Endothelial cell of hepatic sinusoid (primary cell): ENCODE results near the gene NKAIN4.

Source experiments
- in situ Hi-C: cut with HindIII; loops from 2 replicates; pipeline ENCODE4 v1.10.0; 2017; ENCODE audit warnings: low sequenced_read_pairs

Gene NKAIN4

DNA sequence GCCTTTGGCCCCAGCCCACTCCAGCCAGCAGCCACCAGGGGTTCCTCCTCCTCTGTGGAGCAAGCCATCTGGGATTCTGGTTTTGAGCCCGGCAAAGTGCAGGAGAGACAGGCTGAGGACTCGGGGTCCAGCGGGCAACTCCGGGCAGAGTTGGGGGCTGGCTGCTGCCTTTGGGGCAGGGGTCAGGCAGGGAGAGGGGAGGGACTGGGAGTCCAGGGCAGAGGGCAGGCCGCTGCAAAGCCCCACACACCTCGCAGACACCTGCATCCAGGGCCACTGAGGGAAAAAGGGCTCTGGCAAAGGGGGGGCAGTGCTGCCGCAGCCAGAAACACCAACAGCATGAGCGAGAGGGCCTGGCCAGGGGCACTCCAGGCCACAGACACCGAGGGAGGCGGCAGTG is 9.8 kb downstream of the NKAIN4 start:
- in situ Hi-C loops: no loop called here

DNA sequence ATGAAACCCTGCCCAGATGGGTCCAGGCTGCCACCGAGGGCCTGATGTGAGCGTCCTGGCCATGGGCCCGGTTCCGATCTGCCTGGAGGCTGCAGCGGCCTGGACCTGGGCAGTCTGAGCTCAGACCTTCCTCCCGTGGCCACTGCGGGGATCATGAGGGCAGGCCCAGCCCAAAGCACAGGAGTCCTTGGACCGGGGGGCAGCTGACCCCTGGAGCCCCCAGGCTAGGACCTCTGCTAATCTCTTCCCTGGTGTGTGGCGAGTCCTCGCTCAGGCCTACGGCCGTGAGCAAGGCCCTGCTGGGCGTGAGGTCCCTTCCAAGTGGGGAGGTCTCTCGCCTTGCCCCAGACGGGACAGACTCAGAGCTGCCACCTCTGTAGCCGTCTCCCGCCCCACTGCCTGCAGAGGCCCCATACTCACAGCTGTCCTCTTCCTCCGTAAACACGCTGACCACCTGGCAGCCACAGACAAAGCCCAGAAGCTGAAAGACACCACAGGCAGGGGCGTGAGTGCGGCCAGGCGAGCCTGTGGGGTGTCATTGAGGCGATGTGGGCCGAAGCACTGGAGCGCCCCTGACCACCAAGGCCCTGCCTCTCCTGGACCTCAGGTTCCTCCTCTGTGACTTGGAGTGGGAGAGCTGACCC is 10.5 kb downstream of the NKAIN4 start:
- in situ Hi-C loops: no loop called here

DNA sequence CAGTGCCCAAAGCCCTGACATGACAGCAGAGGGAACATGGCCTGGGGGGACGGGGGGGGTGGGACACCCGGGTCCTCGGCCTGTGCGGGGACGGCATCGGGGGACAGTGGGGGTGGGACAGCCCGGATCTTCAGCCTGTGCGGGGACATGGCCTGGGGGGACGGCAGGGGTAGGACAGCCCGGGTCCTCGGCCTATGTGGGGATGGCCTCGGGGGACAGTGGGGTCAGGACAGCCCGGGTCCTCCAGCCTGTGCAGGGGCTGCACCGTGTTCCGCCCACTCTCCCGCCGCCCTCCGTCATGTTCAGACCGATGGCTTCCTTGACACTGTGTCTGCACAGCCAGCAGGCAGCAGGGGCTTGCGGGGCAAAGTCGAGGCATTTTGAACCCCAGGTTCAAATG is 11.5 kb downstream of the NKAIN4 start:
- in situ Hi-C loops: no loop called here

DNA sequence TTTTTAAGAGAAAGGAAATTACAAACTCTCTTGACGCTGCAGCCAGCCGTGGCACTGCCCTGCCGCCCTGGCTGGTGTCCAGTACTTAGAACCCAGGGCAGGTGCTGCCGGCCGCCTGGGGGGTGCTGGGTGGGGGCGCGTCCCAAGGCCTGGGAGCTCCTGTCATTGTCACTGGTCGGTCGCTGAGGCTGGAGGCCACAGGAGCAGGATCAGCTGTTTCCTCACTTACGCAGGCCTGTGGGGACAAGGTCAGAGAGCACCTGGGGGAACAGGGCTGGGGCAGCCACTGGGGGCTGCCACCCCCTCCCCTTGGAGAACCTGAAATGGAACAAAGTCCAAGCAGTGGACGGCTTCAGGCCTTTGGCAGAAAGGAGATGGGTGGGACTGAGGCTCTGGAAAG is 13.0 kb downstream of the NKAIN4 start:
- in situ Hi-C loops: no loop called here

DNA sequence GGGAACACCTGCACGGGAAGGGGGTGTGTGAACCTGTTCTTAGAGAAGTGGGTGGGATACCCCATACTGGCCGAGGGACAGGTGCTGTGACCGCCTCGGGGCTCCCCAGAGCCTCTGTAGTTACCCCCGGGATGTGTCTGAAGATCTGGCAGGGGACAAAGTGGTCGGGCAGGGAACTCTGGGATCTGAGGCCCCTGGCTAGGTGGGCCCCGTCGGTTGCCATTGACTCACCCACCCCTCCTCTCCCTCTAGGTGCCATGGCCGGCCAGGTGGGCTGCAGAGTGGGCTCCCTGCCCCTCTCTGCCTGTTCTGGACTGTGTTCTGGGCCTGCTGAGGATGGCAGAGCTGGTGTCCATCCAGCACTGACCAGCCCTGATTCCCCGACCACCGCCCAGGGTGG is 14.3 kb downstream of the NKAIN4 start:
- in situ Hi-C loops: no loop called here

DNA sequence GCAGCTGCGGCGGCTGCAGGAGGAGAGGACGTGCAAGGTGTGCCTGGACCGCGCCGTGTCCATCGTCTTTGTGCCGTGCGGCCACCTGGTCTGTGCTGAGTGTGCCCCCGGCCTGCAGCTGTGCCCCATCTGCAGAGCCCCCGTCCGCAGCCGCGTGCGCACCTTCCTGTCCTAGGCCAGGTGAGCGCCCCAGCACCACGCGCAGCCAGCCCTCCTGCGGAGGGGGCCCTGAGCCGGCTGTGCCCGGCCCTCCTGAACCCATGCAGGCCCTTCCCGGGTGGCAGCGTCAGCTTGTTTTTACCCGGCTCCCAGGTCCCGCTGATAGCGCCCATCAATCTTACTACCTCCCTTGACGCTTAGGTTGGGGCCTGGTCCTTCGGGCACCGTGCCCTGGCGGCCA is 14.8 kb downstream of the NKAIN4 start:
- in situ Hi-C loops: no loop called here

DNA sequence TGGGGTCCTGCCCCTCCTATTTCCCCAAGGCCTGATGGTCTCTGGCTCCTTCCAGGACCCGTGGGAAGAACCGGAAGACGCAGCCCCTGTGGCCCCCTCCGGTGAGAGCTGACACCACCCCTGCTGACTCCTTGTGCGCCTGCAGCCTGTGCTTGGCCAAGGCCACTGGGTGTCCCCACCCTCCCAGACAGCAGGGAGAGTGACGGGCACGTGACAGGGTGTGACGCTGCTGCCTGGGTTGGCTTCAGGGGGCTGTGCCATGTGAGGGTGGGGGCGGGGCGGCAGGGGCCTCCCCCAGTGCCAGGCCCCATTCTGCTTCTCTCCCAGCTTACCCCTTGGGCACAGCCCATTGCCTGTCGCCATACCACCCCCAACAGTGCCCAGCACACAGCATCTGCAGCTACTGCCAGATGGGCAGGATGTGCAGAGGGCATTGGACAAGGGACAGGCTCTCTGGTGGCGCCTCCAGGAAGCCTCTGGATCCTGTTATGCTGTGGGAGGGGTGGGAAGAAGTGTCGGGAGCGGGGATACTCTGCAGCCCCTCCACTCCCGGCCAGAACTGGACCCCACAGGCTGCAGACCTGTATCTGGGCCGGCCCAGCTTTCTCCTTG is 15.6 kb downstream of the NKAIN4 start:
- in situ Hi-C loops: no loop called here

DNA sequence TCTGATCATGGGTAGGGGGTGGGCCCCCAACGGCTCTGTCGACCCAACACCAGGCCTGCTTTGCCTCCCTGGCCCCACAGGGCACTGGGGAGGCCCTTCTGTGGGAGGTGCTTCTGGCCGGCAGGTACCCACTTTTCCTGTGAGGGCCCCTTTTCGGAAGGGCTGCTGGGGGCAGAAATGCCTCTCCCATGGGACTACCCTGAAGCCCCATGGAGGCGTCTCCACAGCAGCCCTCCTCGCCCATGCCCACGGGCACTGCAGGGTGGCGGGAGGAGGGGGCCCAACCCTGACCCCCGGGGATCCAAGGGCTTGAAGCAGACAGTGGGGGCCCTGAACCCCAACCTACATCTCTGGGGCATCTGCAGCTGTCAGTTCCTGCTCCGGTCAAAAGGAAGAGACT is 16.2 kb downstream of the NKAIN4 start:
- in situ Hi-C loops: no loop called here

DNA sequence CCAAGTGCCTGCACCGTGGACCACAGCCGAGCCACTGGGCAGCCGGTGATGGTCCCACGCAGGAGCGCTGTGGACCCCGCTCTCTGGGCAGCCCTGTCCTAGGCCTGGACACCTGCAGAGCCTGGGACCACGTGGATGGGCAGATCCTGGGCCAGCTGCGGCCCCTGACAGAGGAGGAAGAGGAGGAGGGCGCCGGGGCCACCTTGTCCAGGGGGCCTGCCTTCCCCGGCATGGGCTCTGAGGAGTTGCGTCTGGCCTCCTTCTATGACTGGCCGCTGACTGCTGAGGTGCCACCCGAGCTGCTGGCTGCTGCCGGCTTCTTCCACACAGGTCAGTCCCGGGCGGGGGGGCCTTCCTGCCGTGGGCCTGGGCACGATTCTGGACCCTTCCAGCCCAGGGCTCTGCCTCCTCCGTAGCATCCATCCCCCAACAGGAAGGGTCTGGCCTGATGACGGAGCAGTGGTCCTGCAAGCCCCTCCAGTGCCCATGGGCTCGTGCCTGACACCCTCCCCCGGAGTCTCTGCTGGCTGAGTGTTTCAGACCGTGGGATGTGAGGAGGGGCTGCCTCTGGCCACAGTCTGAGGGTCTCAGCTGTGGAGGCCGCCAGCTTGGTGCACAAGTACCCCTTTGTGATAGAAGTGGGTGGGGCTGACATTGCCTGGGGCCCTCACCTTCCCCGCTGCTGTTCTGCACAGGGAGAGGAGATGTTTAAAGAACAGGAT is 18.0 kb downstream of the NKAIN4 start:
- in situ Hi-C loops: no loop called here

DNA sequence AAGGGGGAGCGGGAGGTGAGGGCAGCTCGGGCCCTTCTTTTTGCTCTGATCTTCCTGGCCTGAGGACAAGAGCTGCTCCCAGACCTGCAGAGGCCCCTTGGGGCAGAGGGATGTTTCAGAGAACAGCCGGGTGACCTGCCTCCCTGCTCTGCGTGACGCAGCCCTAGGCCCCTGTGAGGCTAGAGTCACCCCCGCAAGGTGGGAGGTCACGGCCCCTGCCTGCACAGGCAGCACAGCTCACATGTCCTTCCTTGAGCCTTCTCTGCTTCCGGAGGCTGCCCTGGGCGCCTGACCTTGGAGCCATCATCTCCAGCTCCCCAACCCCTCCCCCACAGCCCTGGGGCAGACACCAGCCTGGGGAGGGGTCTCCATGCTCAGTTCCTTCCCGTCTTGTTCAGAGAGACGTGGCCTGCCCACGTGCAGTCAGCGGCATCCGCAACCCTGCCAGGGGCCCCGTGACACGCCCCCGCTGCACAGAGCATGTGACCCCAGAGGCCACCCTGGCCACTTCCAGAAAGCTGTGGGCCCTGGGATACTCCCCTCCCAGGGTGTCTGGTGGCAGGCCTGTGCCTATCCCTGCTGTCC is 18.8 kb downstream of the NKAIN4 start, which contains the start of gene BIRC7:
Gene BIRC7 (plus strand): TSS at position 507 of the 585 bp plus-strand sequence. CDS start 192 bp downstream, outside the sequence.
- in situ Hi-C loops: no loop called here

DNA sequence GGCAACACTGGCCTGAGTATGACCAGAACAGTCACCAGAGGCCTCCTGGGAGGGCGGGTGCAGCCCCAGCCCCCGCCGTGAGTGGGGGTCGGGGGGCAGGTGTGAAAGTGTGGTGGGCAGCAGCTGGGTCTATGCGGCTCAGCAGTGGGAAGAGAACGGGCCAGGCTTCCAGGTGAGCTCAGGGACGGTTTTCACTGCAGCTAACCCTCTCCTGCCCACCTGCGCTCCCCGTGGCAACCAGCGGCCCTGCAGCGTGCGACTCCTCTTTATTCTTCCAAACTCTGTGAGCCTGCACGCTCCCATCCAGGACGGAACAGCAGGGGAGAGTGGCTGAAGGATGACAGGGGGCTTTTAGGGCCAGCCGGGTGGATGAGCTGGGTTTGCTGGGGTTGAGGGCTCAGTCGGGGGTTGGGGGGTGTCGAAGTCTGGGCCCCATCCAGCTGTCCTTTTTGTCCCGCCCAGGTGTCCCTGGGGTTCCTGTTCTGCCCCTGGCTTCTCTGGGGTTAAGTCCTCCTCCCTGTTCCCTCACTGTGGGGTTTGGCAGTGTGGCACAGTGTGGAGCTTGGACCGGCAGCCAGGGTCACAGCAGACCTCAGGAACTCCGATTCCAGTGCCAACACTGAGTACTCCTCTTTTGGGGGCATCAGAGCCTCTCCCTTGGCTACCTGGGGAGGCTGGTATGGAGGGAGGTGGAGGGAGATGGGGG is 19.4 kb downstream of the NKAIN4 start:
- in situ Hi-C loops: no loop called here

DNA sequence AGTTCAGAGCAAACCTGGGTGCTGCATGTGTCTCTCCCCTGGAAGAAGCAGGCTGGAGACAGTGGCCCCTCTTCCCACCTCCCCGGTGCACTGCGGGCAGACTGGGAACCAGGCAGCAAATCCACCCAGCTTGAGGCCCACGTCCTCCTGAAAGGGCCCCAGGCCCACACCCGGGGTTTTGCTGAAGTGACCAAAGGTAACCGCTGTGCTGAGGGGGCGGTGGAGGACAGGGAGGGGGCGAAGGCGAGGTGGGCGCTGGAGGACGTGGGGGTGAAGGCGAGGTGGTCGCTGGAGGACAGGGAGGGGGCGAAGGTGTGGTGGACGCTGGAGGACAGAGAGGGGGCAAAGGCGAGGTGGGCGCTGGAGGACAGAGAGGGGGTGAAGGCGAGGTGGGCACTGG is 20.3 kb downstream of the NKAIN4 start:
- in situ Hi-C loops: no loop called here

DNA sequence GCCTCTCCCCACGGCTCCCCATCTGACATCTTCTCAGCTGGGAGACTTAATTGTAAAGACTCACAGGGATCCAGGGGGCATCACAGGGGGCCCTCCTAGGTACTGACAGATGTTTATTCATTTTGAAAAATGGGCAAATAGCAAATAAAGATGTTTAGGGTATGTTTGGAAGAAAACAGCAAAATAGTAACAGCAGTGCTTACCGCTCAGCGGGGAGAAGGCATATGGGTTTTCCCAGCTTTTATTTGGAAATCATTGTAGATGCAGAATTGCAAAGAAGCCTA is 21.3 kb downstream of the NKAIN4 start:
- in situ Hi-C loops: no loop called here

DNA sequence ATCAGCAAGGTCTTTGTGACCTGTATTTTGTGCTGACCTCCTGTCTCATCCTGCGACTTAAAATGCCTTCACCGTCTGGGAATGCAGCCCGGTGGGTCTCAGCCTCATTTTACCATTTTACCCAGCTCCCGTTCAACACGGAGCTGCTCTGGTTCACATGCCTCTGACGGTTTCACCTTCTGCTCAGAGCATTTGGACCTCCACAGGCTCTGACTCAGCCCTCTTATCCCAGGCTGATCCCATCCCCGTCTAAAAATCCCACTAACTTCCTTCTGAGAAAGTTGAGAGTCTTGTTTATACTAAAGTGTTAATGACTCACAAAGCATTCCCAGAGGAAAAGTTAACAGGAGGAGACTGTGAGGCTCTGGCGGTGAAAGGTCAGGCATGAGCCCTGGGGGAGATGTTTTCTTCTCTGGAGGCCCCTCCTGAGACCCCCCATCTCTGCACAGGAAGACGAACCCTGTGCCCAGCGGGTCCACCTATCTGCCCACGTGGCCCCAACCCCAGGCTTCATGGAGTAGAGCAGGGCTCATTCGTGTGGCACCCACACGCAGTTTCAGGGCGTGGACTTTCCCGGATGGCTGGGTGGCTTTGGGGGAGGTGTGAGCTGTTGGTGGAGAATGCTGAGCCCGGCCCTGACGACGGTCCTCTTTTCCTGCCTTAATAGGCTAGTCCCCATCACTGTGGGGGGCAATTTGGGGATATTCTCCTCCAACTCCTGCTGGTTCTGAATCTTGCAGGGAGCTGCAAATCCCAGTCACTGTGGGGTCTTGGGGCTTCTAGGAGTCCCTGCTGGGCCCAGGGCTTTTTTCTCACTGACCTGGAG is 21.8 kb downstream of the NKAIN4 start:
- in situ Hi-C loops: no loop called here

DNA sequence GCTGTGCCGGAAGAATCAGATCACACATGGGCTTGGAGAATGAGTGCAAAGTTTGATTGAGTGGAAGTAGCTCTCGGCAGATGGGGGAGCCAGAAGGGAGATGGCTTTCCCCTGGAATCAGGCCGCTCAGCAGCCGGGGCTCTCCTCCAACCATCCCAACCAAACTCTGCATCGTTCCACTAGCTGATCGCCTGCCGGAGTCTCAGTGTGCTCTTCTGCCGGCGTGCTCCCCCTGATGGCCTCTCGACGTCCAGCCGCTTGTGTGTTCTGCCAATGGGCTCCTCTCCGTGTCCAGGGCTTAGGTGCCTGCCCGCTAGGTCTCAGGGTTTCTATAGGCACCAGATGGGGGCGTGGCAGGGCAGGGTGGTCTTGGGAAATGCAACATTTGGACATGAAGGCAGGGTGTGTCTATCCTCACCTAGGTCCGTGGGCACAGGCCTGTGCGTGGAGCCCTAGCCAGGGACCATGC is 23.4 kb downstream of the NKAIN4 start:
- in situ Hi-C loops: no loop called here

DNA sequence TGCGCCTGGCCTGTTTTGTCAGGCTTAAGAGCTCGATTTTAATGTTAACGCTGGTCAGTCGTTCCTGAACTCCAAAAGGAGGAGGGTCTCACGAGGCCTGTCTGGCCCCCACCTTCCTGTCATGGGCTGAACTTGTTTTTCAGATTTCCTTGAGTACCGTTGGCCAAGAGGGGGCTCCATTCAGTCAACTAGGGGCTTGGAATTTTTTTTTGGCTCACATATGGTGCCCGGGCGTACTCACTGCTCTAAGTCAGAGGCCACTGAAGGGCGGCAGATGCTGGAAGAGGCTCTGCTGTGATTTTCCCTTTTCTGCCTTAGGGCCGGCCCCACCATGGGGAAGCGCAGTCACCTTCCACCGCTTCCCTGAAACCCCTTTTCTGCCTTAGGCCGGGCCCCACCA is 25.5 kb downstream of the NKAIN4 start:
- in situ Hi-C loops: no loop called here

DNA sequence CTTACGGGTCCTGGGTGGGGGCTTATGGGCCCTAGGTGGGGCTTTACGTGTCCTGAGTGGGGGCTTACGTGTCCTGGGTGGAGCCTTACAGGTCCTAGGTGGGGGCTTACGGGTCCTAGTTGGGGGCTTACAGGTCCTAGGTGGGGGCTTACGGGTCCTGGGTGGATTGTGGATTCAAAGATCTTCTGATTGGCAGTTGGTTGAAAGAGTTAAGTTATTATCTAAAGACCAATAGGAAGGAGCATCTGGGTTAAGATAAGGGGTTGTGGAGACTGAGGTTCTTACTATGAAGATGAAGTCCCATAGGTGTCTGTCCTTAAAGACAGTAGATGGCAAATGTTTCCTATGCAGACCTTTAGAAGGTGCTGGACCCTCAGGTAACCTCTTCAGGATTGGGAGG is 27.0 kb downstream of the NKAIN4 start:
- in situ Hi-C loops: no loop called here

DNA sequence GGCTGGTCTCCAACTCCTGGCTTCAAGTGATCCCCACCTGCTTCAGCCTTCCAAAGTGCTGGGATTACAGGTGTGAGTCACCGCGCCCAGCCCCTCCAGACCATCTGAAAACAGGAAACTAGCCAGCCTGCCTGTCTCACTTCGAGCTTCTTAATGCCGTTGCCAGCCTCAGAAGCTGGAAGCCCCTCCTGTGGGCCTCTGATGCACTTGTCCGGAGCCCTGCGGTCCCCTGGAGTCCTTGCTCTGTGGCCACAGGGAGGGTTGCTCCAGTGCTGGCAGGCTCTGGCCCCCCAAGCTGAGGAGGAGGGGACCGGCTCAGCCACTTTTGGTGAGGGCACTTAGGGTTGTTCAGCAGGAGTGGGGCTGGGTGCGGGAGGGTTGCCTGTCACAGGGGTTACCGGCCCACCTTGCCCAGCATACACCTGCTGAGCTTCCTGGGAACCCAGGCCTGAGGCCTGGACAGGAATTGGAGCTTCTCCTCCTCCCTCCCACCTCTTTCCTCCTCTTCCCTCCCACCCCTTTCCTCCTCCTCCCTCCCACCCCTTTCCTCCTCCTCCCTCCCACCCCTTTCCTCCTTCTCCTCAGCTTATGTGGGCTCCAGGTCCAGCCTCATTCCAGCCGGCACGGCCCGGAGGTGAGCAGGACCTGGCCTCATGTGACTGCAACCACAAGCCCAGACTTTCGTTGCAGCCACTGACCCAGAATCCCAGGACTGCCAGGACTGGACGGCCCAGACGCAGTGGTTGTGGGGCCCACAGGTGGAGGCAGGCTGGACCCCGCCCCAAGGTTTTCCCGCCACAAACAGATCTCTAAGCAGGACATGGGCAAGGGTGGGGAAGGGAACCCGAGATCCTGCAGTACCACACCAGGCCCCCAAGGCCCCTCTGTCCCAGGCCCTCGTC is 28.0 kb downstream of the NKAIN4 start:
- in situ Hi-C loops: no loop called here

DNA sequence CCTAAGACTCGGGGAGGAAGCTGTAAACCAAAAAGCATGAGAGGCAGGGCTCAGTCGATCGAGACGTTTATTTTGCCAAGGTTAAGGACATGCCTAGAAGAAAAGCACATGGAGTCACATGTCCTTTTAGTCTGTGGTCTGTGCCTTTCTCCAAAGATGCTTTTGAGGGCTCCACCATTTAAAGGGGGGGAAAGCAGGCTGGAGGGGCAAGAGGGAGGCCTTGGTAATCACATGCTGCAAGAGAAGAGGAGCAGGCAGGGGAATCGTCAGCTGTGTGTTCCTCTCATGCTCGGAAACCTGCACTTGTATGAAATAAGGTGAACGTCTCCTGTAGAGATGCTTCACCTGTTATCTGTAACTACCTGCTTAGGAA is 29.2 kb downstream of the NKAIN4 start:
- in situ Hi-C loops: no loop called here
